Suprapubic skin (tissue), 4 donors: ENCODE data around the gene ING3. TPM values are rescaled to one million over a fixed set of nuclear protein-coding genes. Genes with fewer than 3 reads are reported as not detected.
A peak's percentile ranks its signal among the peaks of the same experiment; 100 is the strongest.

Experiments used
- DNase-seq, 2 donors: peaks; one replicate each; pipeline ENCODE4 v3.0.0-alpha.2; 2019; ENCODE audit warnings: low spot score in 2 of 2
- H3K27ac ChIP-seq: fragments of 200-600 bp; sonication (generic); one replicate; pipeline ENCODE4 v1.5.1; 2019
- H3K27me3 ChIP-seq: fragments of 200-600 bp; sonication (generic); one replicate; pipeline ENCODE4 v1.5.1; 2019
- H3K36me3 ChIP-seq: fragments of 200-600 bp; sonication (generic); one replicate; pipeline ENCODE4 v1.5.1; 2019
- H3K4me1 ChIP-seq: fragments of 200-600 bp; sonication (generic); one replicate; pipeline ENCODE4 v1.5.1; 2019
- H3K4me3 ChIP-seq: fragments of 200-600 bp; sonication (generic); one replicate; pipeline ENCODE4 v1.5.1; 2019; ENCODE audit warnings: mild to moderate bottlenecking
- H3K9me3 ChIP-seq: fragments of 200-600 bp; sonication (generic); one replicate; pipeline ENCODE4 v1.5.1; 2019
- CTCF ChIP-seq, 2 donors: fragments of 200-600 bp in 1 of 2; fragments of 450-650 bp in 1 of 2; sonication (generic) in 1 of 2; IDR thresholded peaks; one replicate each; pipeline ENCODE4 v1.5.1; 2016 to 2019; ENCODE audit warnings: antibody characterized with exemption in 2 of 2, mild to moderate bottlenecking in 1 of 2, moderate library complexity in 1 of 2
- EP300 ChIP-seq: sonication (generic); formaldehyde crosslinking; IDR thresholded peaks from one replicate; pipeline ENCODE4 v1.6.1; 2017; ENCODE audit warnings: antibody characterized with exemption
- POLR2A ChIP-seq, 2 donors: fragments of 450-650 bp; IDR thresholded peaks; one replicate each; pipeline ENCODE4 v1.6.1; 2017; ENCODE audit warnings: antibody characterized with exemption in 2 of 2, mild to moderate bottlenecking in 2 of 2, moderate library complexity in 2 of 2
- POLR2AphosphoS5 ChIP-seq, 3 donors: sonication (generic); formaldehyde crosslinking; IDR thresholded peaks; one replicate each; pipeline ENCODE4 v1.6.1; 2017; ENCODE audit warnings: antibody characterized with exemption in 3 of 3
- WGBS: methylation state at CpG from one replicate; pipeline ENCODE4 v1.1.5; 2018; 5-methylcytosine and 5-hydroxymethylcytosine counted together
- total RNA-seq, 4 donors: library from RNA; depleted of rRNA; stranded (reverse); fragments of >200 nt; gene quantifications; one replicate each; pipeline ENCODE4 v1.1.0, GENCODE V29; 2016

The ING3 gene
- total RNA-seq, 4 donors from 2014 or later = 12.6 to 17.8 (median 16.2) TPM

- no peak overlapping the region for H3K27ac ChIP-seq
- no peaks in the 10 kb centered on the region for H3K36me3 ChIP-seq
- no peak overlapping the region for H3K4me3 ChIP-seq
Observed at GRCh38 chr7:120941856-120942255, 8.7 kb upstream of the ING3 start.

DNA sequence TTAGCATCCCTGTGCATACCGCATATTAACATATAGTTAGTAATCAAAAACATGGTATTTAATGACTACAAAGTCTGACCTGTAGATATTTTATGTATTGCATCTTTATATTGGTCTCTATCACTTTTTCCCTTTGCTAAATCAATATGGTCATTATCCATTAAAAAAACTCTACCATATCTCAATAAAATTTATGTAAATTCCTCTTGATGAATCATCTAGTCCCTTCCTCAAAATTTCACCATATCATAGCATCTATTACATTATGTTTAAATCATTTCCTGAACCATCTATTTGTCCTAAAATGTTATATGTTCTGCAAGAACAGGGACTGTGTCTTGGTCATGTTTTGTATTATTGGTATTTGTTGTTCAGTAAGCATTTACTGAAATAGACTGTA lies 7.7 kb upstream of the ING3 start:
- TF ChIP-seq EP300 = no peak
- no peak for TF ChIP-seq CTCF (IDR thresholded peaks at IDR 0.05)
- no peaks in the 10 kb centered on the region for H3K27me3 ChIP-seq
- no peak for DNase-seq
- H3K9me3 ChIP-seq = no peaks in the 10 kb centered on the region
- no peaks in the 10 kb centered on the region for H3K36me3 ChIP-seq
- no peaks in the 10 kb centered on the region for H3K4me1 ChIP-seq
- 100% methylated on average over 1 of the region's 1 CpG for WGBS
- H3K27ac ChIP-seq = no peak overlapping the region
- H3K4me3 ChIP-seq = no peak overlapping the region

More at GRCh38 chr7:120941856-120942255, 8.7 kb upstream of the ING3 start:
- TF ChIP-seq POLR2A (IDR thresholded peaks at IDR 0.05) (no peak), POLR2AphosphoS5 (IDR thresholded peaks at IDR 0.05) (no peak), CTCF (IDR thresholded peaks at IDR 0.05) (no peak), EP300 (no peak)
- H3K27me3 ChIP-seq = no peaks in the 10 kb centered on the region
- H3K4me1 ChIP-seq = no peaks in the 10 kb centered on the region
- H3K9me3 ChIP-seq = no peaks in the 10 kb centered on the region
- no peak for DNase-seq
- 59% methylated on average over 3 of the region's 3 CpGs for WGBS

DNA sequence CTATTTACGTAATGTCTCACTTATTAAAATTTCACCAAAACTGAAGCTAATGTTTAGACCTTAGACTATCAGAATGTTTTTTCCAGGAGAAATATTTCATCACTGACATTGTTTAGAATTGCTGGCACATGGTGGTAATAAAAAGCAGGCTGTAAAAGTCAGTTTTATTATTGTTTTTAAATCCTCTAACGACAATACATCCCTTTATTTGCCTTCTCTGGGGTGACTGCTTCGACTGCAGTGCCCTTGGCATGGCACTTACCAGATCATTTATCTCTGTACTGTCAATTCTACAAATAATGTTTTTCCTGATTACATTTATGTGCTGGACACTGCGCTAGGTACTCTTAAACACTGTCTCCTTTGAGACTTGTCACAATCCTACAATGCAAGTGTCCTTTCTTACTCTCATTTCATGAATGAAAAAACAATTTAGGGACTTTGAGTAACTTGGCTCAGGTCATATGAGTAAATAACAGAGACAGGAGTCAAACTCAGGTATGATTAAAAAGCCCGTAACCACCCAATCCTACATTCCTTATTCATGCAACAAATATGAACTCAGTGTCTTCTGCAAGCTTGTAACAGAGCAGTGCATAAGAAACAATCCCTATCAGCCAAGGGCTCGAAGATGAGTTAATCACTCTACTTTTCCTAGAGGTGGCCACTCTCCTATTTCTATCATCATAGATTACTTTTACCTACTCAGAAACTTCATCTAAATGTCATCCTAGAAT lies 5.6 kb upstream of the ING3 start:
- no peaks in the 10 kb centered on the region for H3K27me3 ChIP-seq
- H3K4me1 ChIP-seq = peaks cover 5% of the 10 kb centered on the region
- no peak overlapping the region for H3K27ac ChIP-seq
- no peak for TF ChIP-seq POLR2A (IDR thresholded peaks at IDR 0.05)
- no peak for TF ChIP-seq CTCF (IDR thresholded peaks at IDR 0.05)
- TF ChIP-seq EP300 = no peak
- TF ChIP-seq POLR2AphosphoS5 (IDR thresholded peaks at IDR 0.05) = no peak
- no peak for DNase-seq
- no peaks in the 10 kb centered on the region for H3K36me3 ChIP-seq
- no peaks in the 10 kb centered on the region for H3K9me3 ChIP-seq
- no peak overlapping the region for H3K4me3 ChIP-seq
- 66% methylated on average over 6 of the region's 6 CpGs for WGBS

GRCh38 chr7:120947980-120948379 lies 2.6 kb upstream of the ING3 start:
- Histone ChIP-seq H3K27ac (no peak overlapping the region), H3K9me3 (no peaks in the 10 kb centered on the region), H3K4me3 (no peak overlapping the region), H3K27me3 (no peaks in the 10 kb centered on the region), H3K36me3 (no peaks in the 10 kb centered on the region), H3K4me1 (peaks cover 19% of the 10 kb centered on the region)
- no peak for TF ChIP-seq CTCF (IDR thresholded peaks at IDR 0.05)
- TF ChIP-seq POLR2AphosphoS5 (IDR thresholded peaks at IDR 0.05) = no peak
- TF ChIP-seq POLR2A (IDR thresholded peaks at IDR 0.05) = no peak
- no peak for TF ChIP-seq EP300
- no peak for DNase-seq

GRCh38 chr7:120949393-120949911 lies 1.1 kb upstream of the ING3 start:
- WGBS = 59% methylated on average over 8 of the region's 8 CpGs
- no peaks in the 10 kb centered on the region for H3K9me3 ChIP-seq
- no peaks in the 10 kb centered on the region for H3K27me3 ChIP-seq
- no peak for TF ChIP-seq POLR2A (IDR thresholded peaks at IDR 0.05)
- no peak for TF ChIP-seq CTCF (IDR thresholded peaks at IDR 0.05)
- no peak for TF ChIP-seq EP300
- no peak for TF ChIP-seq POLR2AphosphoS5 (IDR thresholded peaks at IDR 0.05)
- peak overlapping the region; percentile 55 for H3K4me3 ChIP-seq
- H3K36me3 ChIP-seq = peaks cover 8% of the 10 kb centered on the region
- peaks cover 19% of the 10 kb centered on the region for H3K4me1 ChIP-seq
- no peak for DNase-seq
- H3K27ac ChIP-seq = no peak overlapping the region
